Peyer's patch (tissue), 4 donors: ENCODE measurements around the gene PDE4B. TPM values are rescaled to one million over a fixed set of nuclear protein-coding genes. Genes with fewer than 3 reads are reported as not detected.

Source experiments
- DNase-seq, 3 donors: peaks; one replicate each; pipeline ENCODE4 v3.0.0-alpha.2; 2017 to 2019
- H3K27ac ChIP-seq, 4 donors: fragments of 200-600 bp; sonication (generic); one replicate each; pipeline ENCODE4 v1.5.1; 2016 to 2019
- H3K27me3 ChIP-seq, 2 donors: fragments of 200-600 bp; sonication (generic); one replicate each; pipeline ENCODE4 v1.5.1; 2019
- H3K36me3 ChIP-seq, 3 donors: fragments of 200-600 bp; sonication (generic); one replicate each; pipeline ENCODE4 v1.5.1; 2016 to 2019
- H3K4me1 ChIP-seq, 4 donors: fragments of 200-600 bp; sonication (generic); one replicate each; pipeline ENCODE4 v1.5.1; 2016 to 2019
- H3K4me3 ChIP-seq, 4 donors: fragments of 200-600 bp; sonication (generic); 1 replicate in 3 of 4; 2 replicates in 1 of 4; pipeline ENCODE4 v1.5.1; 2016 to 2019; ENCODE audit warnings: mild to moderate bottlenecking in 1 of 4
- H3K9me3 ChIP-seq, 4 donors: fragments of 200-600 bp; sonication (generic); one replicate each; pipeline ENCODE4 v1.5.1; 2016 to 2019; ENCODE audit warnings: mild to moderate bottlenecking in 1 of 4
- CTCF ChIP-seq, 6 experiments: fragments of 450-650 bp in 4 of 6; fragments of 200-600 bp in 2 of 6; sonication (generic) in 1 of 6; IDR thresholded peaks; one replicate each; pipeline ENCODE4 v1.5.1; 2017 to 2019; ENCODE audit warnings: antibody characterized with exemption in 6 of 6, mild to moderate bottlenecking in 3 of 6, moderate library complexity in 1 of 6
- POLR2A ChIP-seq, 2 donors: fragments of 450-650 bp; IDR thresholded peaks; one replicate each; pipeline ENCODE4 v1.5.1; 2017; ENCODE audit warnings: antibody characterized with exemption in 2 of 2, mild to moderate bottlenecking in 2 of 2, moderate library complexity in 2 of 2
- total RNA-seq, 4 donors: library from RNA; depleted of rRNA; stranded (reverse); fragments of >200 nt; gene quantifications; one replicate each; pipeline ENCODE4 v1.1.0, GENCODE V29; 2016

The PDE4B gene
- total RNA-seq, 4 donors from 2014 or later = 2.1 to 96.6 (median 9.6) TPM

- no peak for DNase-seq
- Histone ChIP-seq H3K27me3 (no peaks in the 10 kb centered on the region), H3K4me1 (no peaks in the 10 kb centered on the region), H3K36me3 (no peaks in the 10 kb centered on the region), H3K27ac (no peak overlapping the region), H3K4me3 (no peak overlapping the region), H3K9me3 (no peaks in the 10 kb centered on the region)
- TF ChIP-seq CTCF (IDR thresholded peaks at IDR 0.05) (no peak), POLR2A (IDR thresholded peaks at IDR 0.05) (no peak)
Measured at GRCh38 chr1:66240491-66241484, 448.1 kb downstream of the PDE4B start.

DNA sequence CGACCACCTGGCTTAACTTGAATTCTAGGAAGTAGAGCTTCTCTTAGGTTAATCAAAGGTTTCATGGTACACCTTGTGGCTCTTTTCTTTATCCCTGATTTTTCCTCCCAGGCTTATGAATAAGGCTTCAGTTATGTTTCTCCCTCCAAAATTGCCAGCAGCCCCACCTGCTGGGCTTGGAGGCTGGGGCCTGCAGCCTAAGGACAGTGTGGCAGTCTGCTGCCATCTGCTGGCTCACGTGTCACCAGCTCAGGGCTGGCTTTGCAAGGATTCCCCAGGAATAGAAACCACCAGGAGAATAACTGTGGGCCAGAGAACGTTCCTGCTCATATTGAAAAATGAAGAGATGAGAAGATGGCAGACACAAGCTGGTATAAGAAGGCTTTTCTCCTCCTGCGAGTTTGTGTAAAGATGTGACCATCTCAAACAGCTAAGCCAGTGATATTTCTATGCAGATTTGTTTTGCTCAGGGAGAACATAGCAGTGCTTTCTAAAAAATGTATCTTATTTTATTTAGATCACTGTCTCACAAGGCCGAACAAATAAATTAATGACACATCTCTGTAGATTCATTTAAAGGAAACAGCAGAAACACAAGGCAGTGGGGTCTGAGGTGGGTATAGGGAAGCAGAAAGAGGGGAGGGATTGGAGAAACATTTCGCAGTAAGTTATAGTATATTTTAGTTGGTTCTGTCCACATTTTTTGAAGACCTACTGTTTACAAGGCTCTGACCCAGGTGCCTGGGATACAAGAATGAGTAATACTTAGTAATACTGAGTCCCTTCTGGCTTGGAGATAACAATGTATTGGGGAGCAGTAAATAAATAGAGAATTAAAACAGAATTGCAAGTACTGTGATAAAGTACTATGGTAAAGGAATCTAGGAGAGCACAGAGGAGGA is 450.2 kb downstream of the PDE4B start:
- H3K4me1 ChIP-seq = no peaks in the 10 kb centered on the region
- no peaks in the 10 kb centered on the region for H3K36me3 ChIP-seq
- no peak overlapping the region for H3K4me3 ChIP-seq
- H3K27me3 ChIP-seq = no peaks in the 10 kb centered on the region
- DNase-seq = peak; percentile 75 to 91 (median 83)
- TF ChIP-seq POLR2A (IDR thresholded peaks at IDR 0.05) (no peak), CTCF (IDR thresholded peaks at IDR 0.05) (peak; percentile 68 to 99 (median 96))
- no peaks in the 10 kb centered on the region for H3K9me3 ChIP-seq
- peak overlapping the region in 1 of 4 donors; percentile 20 for H3K27ac ChIP-seq

DNA sequence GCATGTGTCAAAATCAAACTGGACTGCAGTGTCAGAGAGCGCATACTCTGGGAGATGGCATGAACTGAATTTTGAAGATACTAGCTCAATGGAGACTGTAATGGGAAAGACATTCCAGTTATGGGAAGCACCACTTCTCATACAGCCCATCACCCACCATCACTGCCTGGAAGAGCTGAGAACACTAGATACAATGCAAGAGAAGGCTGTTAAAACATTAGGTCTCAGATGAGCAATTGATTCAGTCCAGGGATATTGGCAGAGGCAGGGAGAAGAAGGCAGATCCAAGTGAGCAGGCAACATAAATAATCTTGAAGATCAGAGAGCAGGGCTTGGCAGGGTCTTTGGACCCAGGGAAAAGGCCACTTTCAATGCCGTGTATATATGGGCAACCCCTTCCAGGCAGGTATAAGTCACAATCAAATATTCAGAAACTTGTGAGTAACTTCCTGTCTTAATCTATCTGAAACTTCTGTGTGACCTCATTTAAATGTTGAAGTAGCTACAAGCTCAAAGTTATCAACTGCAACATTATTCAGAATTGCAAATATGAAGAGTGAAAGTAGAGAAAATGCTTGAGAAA is 450.9 kb downstream of the PDE4B start:
- DNase-seq = no peak
- Histone ChIP-seq H3K27me3 (no peaks in the 10 kb centered on the region), H3K4me3 (no peak overlapping the region), H3K4me1 (no peaks in the 10 kb centered on the region), H3K9me3 (no peaks in the 10 kb centered on the region), H3K36me3 (no peaks in the 10 kb centered on the region), H3K27ac (peak overlapping the region in 1 of 4 donors; percentile 20)
- TF ChIP-seq POLR2A (IDR thresholded peaks at IDR 0.05) = no peak
- no peak for TF ChIP-seq CTCF (IDR thresholded peaks at IDR 0.05)

GRCh38 chr1:66244429-66244828 is 451.7 kb downstream of the PDE4B start:
- Histone ChIP-seq H3K9me3 (no peaks in the 10 kb centered on the region), H3K36me3 (no peaks in the 10 kb centered on the region), H3K4me3 (no peak overlapping the region), H3K27me3 (no peaks in the 10 kb centered on the region), H3K4me1 (no peaks in the 10 kb centered on the region), H3K27ac (no peak overlapping the region)
- TF ChIP-seq POLR2A (IDR thresholded peaks at IDR 0.05) (no peak), CTCF (IDR thresholded peaks at IDR 0.05) (no peak)
- DNase-seq = no peak

DNA sequence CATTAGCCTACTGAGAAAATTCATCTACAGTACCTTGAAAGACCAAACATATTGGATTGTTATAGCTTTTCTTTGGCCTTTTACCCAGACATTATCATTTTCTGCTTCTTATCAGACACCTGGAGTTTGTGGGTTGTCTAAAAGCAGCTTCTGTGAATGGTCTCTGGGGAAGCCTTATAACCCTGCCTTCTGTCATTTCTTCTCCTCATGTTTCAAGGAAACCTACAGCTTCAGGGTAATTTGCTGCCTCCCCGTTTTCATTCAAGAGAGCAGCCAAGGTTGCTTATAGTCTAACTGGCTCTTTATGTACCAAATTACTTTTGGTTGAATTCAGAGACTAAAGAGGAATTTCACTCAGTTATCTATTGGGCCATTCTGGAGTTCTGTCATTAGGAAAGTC is 453.0 kb downstream of the PDE4B start:
- TF ChIP-seq CTCF (IDR thresholded peaks at IDR 0.05) (no peak), POLR2A (IDR thresholded peaks at IDR 0.05) (no peak)
- Histone ChIP-seq H3K4me1 (no peaks in the 10 kb centered on the region), H3K27me3 (no peaks in the 10 kb centered on the region), H3K36me3 (no peaks in the 10 kb centered on the region), H3K4me3 (no peak overlapping the region), H3K27ac (no peak overlapping the region), H3K9me3 (no peaks in the 10 kb centered on the region)
- no peak for DNase-seq
